Ovary (tissue), 3 donors: ENCODE results near the gene PRAMEF33.
"Not testable (repeated sequence)": the region's sequence is repeated elsewhere in the genome, so short reads cannot be mapped to it uniquely, and the experiment has no call there.

ENCODE experiments used
- EP300 ChIP-seq: sonication (generic); formaldehyde crosslinking; IDR thresholded peaks from one replicate; pipeline ENCODE4 v1.6.1; 2017; ENCODE audit warnings: antibody characterized with exemption
- POLR2A ChIP-seq: fragments of 450-650 bp; IDR thresholded peaks from one replicate; pipeline ENCODE4 v1.6.1; 2017; ENCODE audit warnings: antibody characterized with exemption, mild to moderate bottlenecking, moderate library complexity
- TF ChIP-seq, protein P1 (sequence below), 3 donors: fragments of 450-650 bp in 2 of 3; fragments of 200-600 bp in 1 of 3; IDR thresholded peaks; one replicate each; pipeline versions ENCODE4 v1.5.1 to v1.8.0; 2016 to 2022; ENCODE audit warnings: antibody characterized with exemption in 3 of 3, mild to moderate bottlenecking in 1 of 3
- donor health status: DM: no; HTN: no; CAD: no.

DNA sequence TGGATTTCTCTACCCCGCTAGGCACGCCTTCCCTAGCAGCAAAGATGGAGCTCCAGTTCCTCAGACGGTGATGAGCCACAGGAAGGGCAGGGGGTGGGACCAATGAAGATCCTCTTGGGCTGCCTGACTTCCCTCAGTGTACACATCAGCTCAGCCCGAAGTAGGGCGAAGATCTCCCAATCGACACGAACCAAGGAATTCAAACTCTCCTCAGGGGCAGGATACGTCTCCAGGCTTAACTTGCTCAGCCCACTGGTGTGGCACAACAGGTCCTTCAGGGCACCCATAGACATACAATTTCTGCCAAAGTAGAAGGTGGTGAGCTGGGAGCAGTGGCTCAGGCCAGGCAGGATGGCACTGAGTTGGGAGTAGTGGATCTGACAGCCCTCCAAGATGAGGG, 39.2 kb downstream of the PRAMEF33 start:
- TF ChIP-seq, protein P1, sequence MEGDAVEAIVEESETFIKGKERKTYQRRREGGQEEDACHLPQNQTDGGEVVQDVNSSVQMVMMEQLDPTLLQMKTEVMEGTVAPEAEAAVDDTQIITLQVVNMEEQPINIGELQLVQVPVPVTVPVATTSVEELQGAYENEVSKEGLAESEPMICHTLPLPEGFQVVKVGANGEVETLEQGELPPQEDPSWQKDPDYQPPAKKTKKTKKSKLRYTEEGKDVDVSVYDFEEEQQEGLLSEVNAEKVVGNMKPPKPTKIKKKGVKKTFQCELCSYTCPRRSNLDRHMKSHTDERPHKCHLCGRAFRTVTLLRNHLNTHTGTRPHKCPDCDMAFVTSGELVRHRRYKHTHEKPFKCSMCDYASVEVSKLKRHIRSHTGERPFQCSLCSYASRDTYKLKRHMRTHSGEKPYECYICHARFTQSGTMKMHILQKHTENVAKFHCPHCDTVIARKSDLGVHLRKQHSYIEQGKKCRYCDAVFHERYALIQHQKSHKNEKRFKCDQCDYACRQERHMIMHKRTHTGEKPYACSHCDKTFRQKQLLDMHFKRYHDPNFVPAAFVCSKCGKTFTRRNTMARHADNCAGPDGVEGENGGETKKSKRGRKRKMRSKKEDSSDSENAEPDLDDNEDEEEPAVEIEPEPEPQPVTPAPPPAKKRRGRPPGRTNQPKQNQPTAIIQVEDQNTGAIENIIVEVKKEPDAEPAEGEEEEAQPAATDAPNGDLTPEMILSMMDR (IDR thresholded peaks at IDR 0.05), result not testable (repeated sequence)
- not testable (repeated sequence) for TF ChIP-seq POLR2A, EP300
